Measurements from ENCODE around the gene SH3RF1.

SH3RF1 gene

DNA sequence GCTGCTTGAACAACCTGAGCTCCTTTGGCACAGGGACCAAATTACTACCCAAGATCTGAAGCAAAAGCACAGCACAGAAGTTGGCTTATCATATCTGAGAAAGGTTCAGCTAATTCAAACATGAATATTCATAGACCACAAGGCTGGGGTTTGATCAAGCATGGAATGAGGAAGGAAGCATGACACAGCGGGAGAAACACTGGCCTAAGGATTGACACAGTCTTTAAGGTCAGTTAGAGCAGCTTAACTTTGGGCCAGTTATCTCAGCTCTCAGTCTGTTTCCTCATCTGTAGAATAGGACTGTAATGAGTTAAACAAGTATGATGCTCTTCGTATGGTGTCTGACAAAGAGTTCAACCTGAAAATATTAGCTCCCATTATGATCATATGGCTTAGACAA is 172.2 kb downstream of the SH3RF1 start:
- DNase-seq, result no peak

- DNase-seq, result no peak
Measured at GRCh38 chr4:169098054-169098497, 172.7 kb downstream of the SH3RF1 start.

DNA sequence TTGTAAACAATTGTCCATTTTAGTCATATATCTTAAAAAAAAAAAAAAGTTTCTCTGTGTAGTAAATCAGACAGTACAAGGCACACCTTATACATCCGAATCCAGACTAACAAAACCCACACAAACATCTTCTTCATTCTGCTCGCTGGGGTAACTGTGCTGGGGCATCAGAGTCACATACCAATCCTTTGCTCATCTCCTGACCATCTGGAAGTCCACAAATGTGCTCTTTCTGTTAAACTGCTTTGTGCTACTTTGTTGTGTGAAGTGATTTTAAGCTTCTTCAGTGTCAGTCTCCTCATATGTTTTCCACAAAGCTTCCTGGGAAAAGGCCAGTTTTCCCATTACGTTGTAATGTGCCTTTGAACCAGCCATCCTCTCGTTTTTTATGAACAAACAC is 174.5 kb downstream of the SH3RF1 start:
- DNase-seq, result no peak

DNA sequence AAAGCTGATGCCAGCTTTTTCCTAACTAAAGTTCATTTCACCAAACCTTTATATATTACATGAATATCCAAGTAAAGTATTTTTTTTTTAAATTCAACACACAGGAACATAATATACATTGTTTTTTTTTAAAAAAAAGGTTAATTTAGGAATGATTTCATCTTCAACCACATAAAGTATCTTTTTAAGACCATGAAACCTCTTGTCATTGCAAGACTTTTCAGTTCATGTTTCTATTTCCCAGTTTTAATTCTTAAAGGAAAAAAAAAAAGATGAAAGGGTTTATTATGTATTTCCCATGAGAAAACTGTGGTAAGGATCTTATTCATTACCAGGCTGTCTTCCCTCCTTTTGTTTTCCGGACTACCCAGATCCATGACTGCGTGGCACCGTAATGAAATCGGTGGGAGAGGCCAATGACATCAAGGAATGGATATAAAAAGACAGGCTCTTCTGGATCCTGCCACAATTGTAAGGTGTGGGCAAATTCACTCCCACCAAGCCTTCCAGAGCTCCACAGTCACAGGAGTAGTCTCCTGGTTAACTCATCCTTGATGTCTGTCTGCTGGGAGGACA is 176.0 kb downstream of the SH3RF1 start:
- no peak for DNase-seq

GRCh38 chr4:169092889-169093522 is 177.8 kb downstream of the SH3RF1 start:
- DNase-seq, result no peak

- no peak for DNase-seq
Measured at GRCh38 chr4:169090484-169091215, 180.1 kb downstream of the SH3RF1 start.

GRCh38 chr4:169089004-169089403 is 181.8 kb downstream of the SH3RF1 start:
- no peak for DNase-seq

DNA sequence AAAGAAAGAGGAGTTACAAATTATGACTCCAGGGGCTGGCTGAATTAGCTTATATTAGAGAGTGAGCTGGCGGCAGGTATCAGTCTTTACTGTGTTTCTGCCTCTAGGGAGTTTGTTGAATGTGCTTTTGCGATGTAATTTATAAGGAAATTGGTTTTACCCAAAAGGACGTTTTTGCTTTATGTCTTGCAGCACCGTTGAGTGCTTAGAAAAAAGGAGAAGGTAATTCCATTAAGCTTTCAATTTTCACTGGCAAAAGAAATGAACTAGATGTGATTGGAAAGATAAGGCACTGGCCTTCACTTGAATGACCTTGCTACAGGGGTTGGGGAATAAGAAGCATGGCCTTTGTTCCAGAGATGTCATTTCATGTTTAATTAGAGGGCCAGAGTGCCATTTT is 185.8 kb downstream of the SH3RF1 start:
- no peak for DNase-seq

GRCh38 chr4:169080981-169081380 is 189.8 kb downstream of the SH3RF1 start:
- no peak for DNase-seq

DNA sequence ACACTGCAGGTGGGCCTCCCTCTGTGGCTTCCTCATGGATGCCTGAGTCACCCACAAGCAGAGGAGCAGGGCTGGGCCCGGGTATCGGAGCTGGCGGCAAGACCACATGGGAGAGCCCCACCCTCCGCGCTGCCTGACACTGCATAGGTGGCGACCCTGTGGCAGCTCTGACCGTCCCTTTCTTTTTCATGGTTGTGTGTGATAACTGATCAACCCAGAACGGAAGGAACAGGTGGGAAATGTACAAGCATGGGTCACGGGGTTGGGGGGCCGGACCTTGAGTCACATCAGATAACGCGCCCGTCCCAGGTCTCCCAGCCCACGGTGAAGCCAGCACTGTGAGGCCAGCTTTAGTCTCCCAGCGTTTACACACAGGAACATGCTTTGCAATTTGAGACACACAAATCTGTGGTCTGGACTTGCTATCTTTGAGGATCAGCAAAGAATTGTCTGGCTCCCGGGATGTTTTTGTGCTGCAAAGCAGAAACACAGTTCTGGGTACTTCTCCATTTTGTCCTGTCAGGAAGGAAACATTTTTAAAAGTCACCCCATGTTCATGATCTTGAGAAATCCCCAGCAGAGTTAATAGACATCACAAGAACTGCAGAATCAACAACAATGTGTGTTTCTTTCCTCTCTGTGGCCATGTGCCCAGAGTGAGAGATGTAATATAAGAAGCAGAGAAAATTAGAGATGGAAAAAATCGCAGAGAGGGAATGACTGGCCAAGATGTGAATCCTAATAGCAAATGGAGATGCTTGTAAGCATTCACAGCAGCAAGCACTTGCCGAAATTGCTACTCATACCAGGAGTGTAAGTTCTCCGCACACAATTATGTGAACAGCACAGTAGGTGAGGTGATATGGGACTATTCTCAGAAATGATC is 190.6 kb downstream of the SH3RF1 start:
- no peak for DNase-seq

GRCh38 chr4:169074117-169074516 is 196.6 kb downstream of the SH3RF1 start:
- no peak for DNase-seq

DNA sequence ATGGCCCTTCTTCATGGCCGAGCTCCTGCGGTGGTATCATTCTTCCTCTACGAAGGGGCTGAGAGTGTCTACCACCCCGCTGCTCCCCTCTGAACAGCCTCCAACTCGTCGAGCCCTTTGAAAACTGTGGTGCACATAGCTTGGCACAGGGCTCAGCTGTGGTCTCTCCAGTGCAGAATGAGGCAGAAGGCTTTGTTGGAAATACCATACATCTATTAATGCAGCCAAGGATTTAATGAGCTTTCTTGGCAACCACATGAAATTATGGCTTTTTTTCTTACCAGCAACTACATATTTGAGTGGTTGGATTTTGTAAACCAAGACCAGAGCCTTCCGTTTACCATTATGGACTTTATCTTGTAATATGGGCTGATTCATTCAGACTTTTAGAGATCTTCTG is 199.0 kb downstream of the SH3RF1 start:
- DNase-seq, result no peak

DNA sequence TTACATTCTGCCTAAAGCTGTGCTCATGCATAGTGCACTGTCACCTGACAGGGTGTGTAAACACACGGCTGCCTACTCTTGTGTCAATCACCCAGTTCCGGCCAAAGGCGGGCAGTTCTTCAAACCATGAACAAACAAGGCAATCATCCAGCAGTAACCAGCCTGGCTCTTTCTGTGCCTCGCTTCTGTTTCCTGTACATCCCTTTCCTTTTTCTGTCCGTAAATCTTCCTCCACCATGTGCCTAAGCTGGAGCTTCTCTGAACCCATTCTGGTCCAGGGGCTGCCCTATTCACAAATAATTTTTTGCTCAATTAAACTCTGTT is 199.9 kb downstream of the SH3RF1 start:
- peak; percentile 93 for DNase-seq

DNA sequence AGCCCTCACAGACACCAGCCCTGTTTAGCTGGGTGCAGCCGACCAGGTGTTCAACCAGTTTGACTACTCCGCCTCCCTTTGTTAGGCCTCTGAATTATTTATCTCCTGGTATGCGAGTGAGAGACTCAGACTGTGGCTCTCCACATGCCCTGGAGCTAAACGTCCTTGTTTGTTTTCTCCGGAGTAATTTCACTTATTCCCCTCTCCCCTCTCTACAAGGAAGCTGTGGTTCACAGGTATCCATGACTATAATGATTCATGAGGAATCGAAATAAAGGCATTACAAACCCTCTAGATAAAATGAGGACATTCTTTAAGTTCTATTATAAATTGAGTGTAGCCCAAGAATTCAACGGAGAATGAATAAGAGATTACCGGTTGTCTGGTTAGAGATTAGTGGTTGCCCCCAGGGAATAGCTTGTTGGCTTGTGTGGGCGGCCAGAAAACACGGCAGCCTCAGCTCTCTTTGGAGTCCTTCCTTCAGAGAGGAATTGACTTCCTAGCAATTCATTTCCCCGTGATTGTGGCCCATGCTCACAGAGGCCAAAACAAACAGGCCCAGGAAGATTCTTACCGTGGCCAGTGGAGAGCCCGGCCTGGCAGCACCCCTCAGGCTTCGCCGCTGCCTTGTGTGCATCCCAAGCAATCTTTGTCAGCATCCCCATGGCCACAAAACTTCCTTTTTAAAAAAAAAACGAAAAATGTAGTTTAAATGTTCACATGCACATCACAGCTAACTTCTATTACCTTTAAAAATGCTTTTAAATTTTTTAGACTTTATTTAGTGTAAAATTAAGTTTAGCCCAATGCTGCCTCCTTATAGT is 200.5 kb downstream of the SH3RF1 start:
- DNase-seq, result peak; percentile 97

GRCh38 chr4:169068423-169068822 is 202.3 kb downstream of the SH3RF1 start:
- DNase-seq, result no peak

- DNase-seq, result no peak
Measured at GRCh38 chr4:169066934-169067333, 203.8 kb downstream of the SH3RF1 start.

- DNase-seq, result no peak
Measured at GRCh38 chr4:169064296-169064695, 206.5 kb downstream of the SH3RF1 start.

- no peak for DNase-seq
Measured at GRCh38 chr4:169063441-169063840, 207.3 kb downstream of the SH3RF1 start.

- no peak for DNase-seq
Measured at GRCh38 chr4:169062897-169063244, 207.9 kb downstream of the SH3RF1 start.

- DNase-seq, result no peak
Measured at GRCh38 chr4:169061386-169061785, 209.4 kb downstream of the SH3RF1 start.

DNA sequence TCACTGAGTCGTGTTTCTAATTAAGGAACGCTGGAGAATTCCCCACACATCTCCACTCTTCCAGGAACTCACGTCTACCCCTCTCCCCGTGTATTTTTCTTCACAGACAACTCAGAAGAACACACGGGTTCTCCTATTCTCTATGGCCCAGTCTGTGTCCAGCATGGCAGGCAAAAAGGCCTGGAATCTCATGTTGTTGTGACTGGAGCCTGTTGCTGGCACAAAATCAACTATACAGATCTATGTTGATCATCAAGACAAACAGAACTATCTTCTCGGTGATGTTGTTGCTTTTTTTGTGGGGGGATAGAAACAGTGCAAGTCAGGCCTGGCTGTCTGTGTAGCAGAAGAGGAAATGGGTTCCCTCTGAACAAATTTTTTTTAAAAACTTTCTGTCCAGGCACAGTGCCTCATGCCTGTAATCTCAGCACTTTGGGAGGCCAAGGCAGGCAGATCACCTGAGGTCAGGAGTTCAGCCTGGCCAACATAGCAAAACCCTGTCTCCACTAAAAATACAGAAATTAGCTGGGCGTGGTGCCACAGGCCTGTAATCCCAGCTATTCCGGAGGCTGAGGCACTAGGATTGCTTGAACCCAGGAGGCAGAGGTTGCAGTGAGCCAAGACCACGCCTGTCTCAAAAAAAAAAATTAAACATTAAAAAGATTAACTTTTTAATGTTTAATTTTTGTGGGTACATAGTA is 210.2 kb downstream of the SH3RF1 start:
- no peak for DNase-seq

Measured in DMS153 (cell line).